Measurements from ENCODE around the gene SMARCA1.
A peak's percentile ranks its signal among the peaks of the same experiment; 100 is the strongest.
"Not testable (repeated sequence)": the region's sequence is repeated elsewhere in the genome, so short reads cannot be mapped to it uniquely, and the experiment has no call there.

SMARCA1 gene
- total RNA-seq = 0.21 to 7.8 (median 0.74) reads per million in 17 experiments

- peak in 1 of 4 experiments; percentile 7 for DNase-seq
These were observed at the start of gene SMARCA1 for GRCh38 chrX:129523079-129523911. Gene SMARCA1 (minus strand): TSS chrX:129523490. CDS start chrX:129523370, 120 bp downstream.

GRCh38 chrX:129572422-129572821 is 49.1 kb upstream of the SMARCA1 start:
- DNase-seq = no peak

DNA sequence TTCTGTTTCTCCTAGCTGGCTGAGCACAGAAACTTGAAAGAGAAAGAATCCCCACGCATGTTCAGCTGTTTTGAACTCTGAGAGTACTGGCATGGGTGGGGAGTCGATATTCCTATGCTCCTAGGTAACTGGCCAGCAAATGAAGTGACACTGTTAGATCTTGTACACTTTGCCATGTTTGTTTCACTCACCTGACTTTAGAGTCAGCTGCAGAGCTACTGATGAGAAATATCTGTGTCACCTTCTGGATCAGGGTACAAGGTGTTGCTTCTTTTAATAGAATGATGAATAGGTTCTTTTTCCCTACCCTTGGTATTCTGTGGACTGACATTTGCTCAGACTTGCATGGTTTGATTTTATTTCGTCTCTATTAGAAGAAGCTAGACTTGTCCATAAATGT is 45.1 kb upstream of the SMARCA1 start:
- no peak for DNase-seq

GRCh38 chrX:129566073-129566472 is 42.8 kb upstream of the SMARCA1 start:
- DNase-seq = no peak

- no peak for DNase-seq
These were observed 41.9 kb upstream of the SMARCA1 start for GRCh38 chrX:129565046-129565650.

GRCh38 chrX:129564345-129564744 is 41.1 kb upstream of the SMARCA1 start:
- DNase-seq = not testable (repeated sequence)

DNA sequence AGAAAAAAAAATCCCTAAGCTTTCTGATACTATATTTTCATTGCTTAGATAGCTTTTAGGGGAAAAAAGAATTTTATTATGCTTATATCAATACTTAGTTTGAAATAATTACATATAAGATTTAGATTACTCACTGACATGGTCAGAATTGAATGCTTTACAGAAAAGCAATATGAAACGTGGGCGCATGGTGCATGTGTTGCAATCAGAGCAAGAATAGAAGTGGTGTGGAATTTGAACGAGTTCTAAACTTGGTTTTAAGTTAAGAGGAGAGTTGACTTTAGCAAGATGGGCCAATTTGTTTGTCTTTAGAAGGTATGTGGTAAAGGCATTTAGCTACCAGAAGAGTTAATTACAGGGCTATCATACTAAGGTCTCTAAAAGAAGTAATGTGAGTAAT is 38.2 kb upstream of the SMARCA1 start:
- no peak for DNase-seq

DNA sequence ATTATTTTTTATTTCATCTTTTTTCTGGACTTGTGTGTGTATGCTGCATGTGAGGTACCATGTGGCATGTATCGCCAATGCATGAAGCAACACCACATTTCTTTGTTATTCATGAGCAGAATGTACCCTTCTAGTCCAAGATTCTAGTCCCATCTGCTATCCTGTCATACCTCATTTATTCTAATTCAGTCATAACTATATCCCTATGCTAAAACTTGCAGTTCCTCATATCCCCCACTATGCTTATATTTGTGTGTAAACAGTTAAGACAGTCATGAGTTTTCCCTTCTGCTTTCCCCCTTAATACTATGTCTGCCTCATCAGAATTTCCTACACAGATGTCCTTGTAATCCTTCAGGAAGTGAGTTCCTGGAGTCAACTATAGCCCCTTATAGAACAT is 36.5 kb upstream of the SMARCA1 start:
- peak in 1 of 4 experiments; percentile 3 for DNase-seq

GRCh38 chrX:129557844-129558480 is 34.7 kb upstream of the SMARCA1 start:
- peak in 3 of 4 experiments; percentile 4 to 21 (median 5) for DNase-seq

- DNase-seq = no peak
These were observed 33.6 kb upstream of the SMARCA1 start for GRCh38 chrX:129556806-129557315.

DNA sequence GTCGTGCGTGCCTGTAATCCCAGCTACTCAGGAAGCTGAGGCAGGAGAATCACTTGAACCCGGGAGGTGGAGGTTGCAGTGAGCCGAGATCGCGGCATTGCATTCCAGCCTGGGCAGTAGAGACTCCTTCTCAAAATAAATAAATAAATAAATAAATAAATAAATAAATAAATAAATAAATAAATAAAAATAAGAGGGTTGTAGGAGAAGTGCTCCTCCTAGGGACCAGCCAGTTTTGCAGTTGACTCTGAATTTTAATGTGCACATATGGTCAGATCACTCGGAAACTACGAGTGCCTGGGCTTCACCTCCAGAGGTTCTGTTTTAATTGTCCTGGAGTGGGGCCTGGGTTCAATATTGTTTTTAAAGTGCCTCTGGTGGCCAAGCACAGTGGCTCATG is 31.5 kb upstream of the SMARCA1 start:
- DNase-seq = not testable (repeated sequence)

DNA sequence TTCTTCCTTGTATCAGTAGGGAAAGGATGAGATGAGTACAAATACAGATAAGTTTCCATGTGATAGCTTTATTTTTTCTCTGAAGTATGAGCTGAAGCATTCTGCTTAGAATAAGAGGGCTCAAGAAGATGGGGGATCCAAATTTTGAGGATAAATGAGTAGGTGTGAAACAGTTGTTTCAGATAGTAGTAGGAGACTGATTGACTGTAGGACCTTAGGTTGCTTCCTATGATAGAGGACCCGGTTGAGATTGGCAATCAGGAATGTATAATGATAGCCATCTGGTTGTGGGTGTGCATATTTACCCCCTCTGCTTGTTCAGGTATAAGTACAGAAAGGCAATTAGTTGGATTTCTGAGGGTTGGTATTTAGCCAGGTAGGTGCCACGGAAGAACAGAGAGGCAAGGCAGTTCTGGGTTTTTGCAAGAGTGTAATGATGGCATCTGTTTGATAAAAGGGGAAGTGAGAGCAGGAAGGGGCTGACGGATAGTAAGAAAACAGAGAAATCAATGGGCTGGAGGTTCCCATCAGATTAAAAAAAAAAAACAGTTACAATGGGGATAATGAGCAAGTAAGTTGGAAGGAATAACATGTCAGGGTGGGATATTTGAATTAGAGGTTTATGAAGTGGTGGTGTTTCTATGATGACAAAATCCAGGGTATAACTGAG is 30.5 kb upstream of the SMARCA1 start:
- peak in 3 of 4 experiments; percentile 19 to 39 (median 37) for DNase-seq

- no peak for DNase-seq
These were observed 25.8 kb upstream of the SMARCA1 start for GRCh38 chrX:129549124-129549523.

DNA sequence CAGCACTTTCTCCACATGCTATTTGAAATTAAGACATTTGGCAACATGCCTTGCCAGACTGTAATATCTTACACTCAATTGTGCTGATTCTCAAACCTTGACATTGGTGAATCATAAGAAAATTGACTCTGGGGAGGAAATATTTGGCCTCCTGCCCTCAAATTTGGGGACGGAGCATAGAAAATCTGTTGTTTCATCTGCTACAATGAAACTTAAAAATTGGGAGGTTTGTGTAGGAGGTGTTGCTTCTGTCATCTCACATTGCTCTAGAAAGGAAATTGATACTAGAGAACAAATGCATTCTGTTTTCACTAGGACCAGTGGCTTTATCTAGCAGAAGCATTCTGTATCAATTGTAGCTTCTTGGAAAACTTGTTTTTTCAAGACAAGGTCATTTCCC is 22.1 kb upstream of the SMARCA1 start:
- no peak for DNase-seq

GRCh38 chrX:129544780-129545179 is 21.5 kb upstream of the SMARCA1 start:
- DNase-seq = no peak

DNA sequence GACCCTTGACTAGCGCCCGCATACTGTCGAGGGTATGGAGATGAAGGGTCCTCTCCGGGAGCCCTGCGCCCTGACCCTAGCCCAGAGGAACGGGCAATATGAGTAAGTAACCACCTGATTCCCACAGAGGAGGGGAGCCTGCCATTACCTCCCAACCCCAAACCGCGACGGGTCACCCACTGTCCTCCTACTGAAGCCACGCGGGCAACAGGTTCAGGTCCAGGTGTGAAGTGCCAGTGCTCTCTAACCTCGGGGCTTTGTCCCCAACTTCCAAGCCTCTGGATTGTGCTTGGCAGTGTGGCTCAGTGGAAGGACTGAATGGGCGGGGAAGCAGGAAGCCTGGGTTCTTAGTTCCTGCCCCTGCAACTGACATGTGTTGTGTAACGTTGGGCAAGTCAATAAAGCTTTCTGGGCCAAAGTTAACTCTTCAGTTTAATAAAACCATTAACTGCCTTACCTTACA is 17.5 kb upstream of the SMARCA1 start:
- peak in 3 of 4 experiments; percentile 11 to 28 (median 25) for DNase-seq

GRCh38 chrX:129540068-129540653 is 16.9 kb upstream of the SMARCA1 start, which contains the start of gene OCRL:
Gene OCRL (plus strand): TSS chrX:129540259. CDS start chrX:129540440, 181 bp downstream.
- peak; percentile 74 to 87 (median 78) for DNase-seq

DNA sequence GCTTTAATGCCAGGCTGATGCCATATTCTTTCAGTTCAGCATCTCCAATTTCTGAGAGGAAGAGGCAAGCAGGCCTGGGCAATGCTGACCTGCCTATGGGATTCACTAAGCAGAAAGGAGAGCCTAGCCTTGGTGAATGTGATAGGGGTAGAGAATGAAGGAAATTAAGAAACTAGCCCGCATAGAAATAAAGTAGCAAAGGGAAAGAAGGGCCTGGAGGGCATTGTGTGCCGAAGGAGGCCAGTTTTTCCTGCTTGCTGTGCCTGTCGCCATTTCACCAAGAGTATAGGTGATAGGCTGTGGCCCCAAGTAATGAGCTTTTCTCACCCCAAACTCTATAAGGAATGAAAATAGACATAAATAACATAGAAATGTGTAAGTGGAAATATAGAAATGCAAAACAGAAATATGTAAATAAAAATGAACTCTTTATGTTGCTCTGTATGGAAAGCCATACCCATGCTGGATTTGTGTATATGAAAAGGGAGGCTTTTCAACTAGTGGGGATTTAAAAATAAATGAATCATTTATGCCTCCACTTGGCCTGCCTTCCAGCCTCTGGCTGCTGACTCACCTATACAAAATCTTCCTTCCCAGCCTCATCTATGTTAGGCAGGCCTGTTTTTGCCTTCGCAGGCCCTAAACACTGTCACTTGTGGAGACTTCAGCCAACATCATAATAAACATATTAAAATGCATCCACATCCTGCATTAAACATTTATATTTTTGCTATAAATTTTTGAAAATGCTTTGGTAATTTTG is 11.7 kb upstream of the SMARCA1 start:
- no peak for DNase-seq

DNA sequence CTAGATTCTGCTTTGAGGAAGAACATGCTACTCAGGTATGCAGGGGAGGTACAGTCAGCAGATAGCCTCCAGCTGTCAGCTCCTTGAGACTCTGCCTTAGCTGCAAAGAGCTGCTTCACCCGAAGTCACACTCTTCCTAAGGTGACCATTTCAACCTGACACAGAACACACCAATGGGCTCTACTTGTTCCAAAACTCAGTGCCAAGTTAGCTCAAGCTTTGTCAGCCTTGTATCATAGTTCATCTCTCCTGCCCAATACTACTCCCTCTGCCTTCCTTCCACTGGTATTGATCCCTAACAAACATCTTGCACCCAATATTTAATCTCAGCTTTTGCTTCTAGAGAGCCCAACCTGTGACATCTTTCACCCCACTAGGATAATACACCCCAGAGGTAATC is 7.8 kb upstream of the SMARCA1 start:
- DNase-seq = no peak

GRCh38 chrX:129530410-129530809 is 7.1 kb upstream of the SMARCA1 start:
- DNase-seq = no peak

- DNase-seq = no peak
These were observed 6.5 kb upstream of the SMARCA1 start for GRCh38 chrX:129529685-129530281.
